T follicular helper cell (primary cell): Measurements from ENCODE around the gene PRICKLE1.

Experiments
- DNase-seq: peaks from one replicate; pipeline ENCODE4 v3.0.0-alpha.2; 2020; ENCODE audit warnings: low read depth
- total RNA-seq, 2 experiments: gene quantifications; one replicate each; lab custom pipeline; 2026; lab: John Stamatoyannopoulos, UW

Gene PRICKLE1
- 0.18 to 0.22 reads per million in 2 experiments for total RNA-seq

GRCh38 chr12:42589465-42590329, at the start of gene PRICKLE1:
PRICKLE1 (minus strand) TSS chr12:42589746; CDS start chr12:42472516, 117,230 bp downstream.
- DNase-seq, result no peak

GRCh38 chr12:42638697-42639096, 49.2 kb upstream of the PRICKLE1 start:
- DNase-seq, result no peak

- DNase-seq, result no peak
Measured at GRCh38 chr12:42638011-42638410, 48.5 kb upstream of the PRICKLE1 start.

- no peak for DNase-seq
Measured at GRCh38 chr12:42636993-42637392, 47.4 kb upstream of the PRICKLE1 start.

GRCh38 chr12:42633594-42633993, 44.0 kb upstream of the PRICKLE1 start:
- DNase-seq, result no peak

- no peak for DNase-seq
Measured at GRCh38 chr12:42631513-42631912, 42.0 kb upstream of the PRICKLE1 start.

GRCh38 chr12:42630314-42630713, 40.8 kb upstream of the PRICKLE1 start:
- no peak for DNase-seq

- DNase-seq, result no peak
Measured at GRCh38 chr12:42627151-42627550, 37.6 kb upstream of the PRICKLE1 start.

- no peak for DNase-seq
Measured at GRCh38 chr12:42625611-42626010, 36.1 kb upstream of the PRICKLE1 start.

- no peak for DNase-seq
Measured at GRCh38 chr12:42617622-42618021, 28.1 kb upstream of the PRICKLE1 start.

- no peak for DNase-seq
Measured at GRCh38 chr12:42615006-42615405, 25.5 kb upstream of the PRICKLE1 start.

- no peak for DNase-seq
Measured at GRCh38 chr12:42612231-42612613, 22.7 kb upstream of the PRICKLE1 start.

GRCh38 chr12:42611571-42612230, 22.2 kb upstream of the PRICKLE1 start:
- no peak for DNase-seq

- no peak for DNase-seq
Measured at GRCh38 chr12:42609605-42610004, 20.1 kb upstream of the PRICKLE1 start.

- no peak for DNase-seq
Measured at GRCh38 chr12:42608196-42608825, 18.8 kb upstream of the PRICKLE1 start.

GRCh38 chr12:42607584-42608058, 18.1 kb upstream of the PRICKLE1 start:
- no peak for DNase-seq

GRCh38 chr12:42606471-42606870, 16.9 kb upstream of the PRICKLE1 start:
- no peak for DNase-seq

GRCh38 chr12:42605685-42606084, 16.1 kb upstream of the PRICKLE1 start:
- DNase-seq, result no peak

GRCh38 chr12:42603246-42603990, 13.9 kb upstream of the PRICKLE1 start:
- DNase-seq, result no peak

- no peak for DNase-seq
Measured at GRCh38 chr12:42593874-42594273, 4.3 kb upstream of the PRICKLE1 start.

GRCh38 chr12:42590330-42590934, 886 bp upstream of the PRICKLE1 start:
- DNase-seq, result no peak
